ENCODE data around the gene INA.
"Not testable (repeated sequence)": the region's sequence is repeated elsewhere in the genome, so short reads cannot be mapped to it uniquely, and the experiment has no call there.

The INA gene

GRCh38 chr10:103276896-103277712 lies at the start of gene INA:
Gene INA (plus strand): TSS chr10:103277138. CDS start chr10:103277212, 74 bp downstream.
- DNase-seq (ENCODE audit: low read depth) = no peak

- DNase-seq (ENCODE audit: low read depth) = no peak
Observed at GRCh38 chr10:103227416-103227815, 49.5 kb upstream of the INA start.

GRCh38 chr10:103231047-103231551 lies 45.8 kb upstream of the INA start:
- no peak for DNase-seq (ENCODE audit: low read depth)

- no peak for DNase-seq (ENCODE audit: low read depth)
Observed at GRCh38 chr10:103232131-103232673, 44.7 kb upstream of the INA start.

GRCh38 chr10:103232772-103233488 lies 44.0 kb upstream of the INA start:
- DNase-seq (ENCODE audit: low read depth) = no peak

DNA sequence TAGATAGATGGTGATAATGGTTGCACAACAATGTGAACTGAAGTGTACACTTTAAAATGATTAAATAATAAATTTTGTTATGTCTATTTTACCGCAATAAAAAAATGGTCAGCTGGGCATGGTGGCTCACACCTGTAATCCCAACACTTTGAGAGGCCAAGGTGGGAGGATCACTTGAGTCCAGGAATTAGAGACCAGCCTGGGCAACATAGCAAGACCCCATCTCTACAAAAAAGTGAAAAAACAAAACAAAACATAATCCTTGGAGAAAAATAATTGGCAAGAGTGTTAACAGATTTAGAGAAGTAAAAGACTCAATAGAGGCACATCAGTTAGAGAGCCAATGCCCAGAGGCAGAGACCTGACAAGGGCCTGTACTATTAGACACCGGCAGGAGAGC lies 41.2 kb upstream of the INA start:
- DNase-seq (ENCODE audit: low read depth) = no peak

GRCh38 chr10:103238506-103239252 lies 38.3 kb upstream of the INA start:
- no peak for DNase-seq (ENCODE audit: low read depth)

- DNase-seq (ENCODE audit: low read depth) = no peak
Observed at GRCh38 chr10:103241262-103242011, 35.5 kb upstream of the INA start.

GRCh38 chr10:103244666-103245271 lies 32.2 kb upstream of the INA start:
- peak; percentile 42 for DNase-seq (ENCODE audit: low read depth)

DNA sequence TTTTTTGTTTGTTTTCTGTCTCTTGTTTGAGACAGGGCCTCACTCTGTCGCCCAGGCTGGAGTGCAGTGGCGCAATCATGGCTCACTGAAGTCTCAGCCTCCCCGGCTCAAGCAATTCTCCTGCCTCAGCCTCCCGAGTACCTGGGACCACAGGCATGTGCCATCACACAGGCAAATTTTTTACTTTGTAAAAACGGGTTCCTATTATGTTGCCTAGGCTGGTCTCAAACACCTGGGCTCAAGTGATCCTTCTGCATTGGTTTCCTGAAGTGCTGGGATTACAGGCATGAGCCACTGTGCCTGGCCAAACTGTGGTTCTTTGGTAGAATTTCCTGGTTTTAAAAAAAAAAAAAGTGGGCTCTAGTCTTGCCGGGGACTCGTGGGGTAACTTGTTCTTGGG lies 31.4 kb upstream of the INA start, which contains the start of gene RPEL1:
Gene RPEL1, plus strand, starts transcription at position 301 of the 400 bp plus-strand sequence. CDS start 110 bp downstream, outside the sequence.
- DNase-seq (ENCODE audit: low read depth) = not testable (repeated sequence)

DNA sequence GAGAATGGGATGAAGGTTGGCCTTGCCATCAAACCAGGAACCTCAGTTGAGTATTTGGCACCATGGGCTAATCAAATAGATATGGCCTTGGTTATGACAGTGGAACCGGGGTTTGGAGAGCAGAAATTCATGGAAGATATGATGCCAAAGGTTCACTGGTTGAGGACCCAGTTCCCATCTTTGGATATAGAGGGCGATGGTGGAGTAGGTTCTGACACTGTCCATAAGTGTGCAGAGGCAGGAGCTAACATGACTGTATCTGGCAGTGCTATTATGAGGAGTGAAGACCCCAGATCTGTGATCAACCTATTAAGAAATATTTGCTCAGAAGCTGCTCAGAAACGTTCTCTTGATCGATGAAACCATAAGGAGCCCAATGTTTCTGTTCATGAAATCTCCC lies 30.6 kb upstream of the INA start:
- DNase-seq (ENCODE audit: low read depth) = no peak

DNA sequence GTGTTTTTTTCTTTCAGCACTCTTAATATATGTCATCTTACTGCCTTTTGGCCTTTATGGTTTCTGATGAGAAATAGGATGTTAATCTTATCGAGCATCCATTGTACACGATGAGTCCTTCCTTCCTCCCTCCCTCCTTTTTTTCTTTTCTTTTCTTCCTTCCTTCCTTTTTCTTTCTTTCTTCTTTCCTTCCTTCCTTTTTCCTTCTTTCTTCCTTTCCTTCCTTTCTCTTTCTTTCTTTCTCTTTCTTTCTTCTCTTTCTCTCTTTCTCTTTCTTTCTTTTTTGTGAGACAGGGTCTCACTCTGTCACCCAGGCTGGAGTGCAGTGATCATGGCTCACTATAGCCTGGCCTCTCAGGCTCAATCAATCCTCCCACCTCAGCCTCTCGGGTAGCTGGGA lies 22.8 kb upstream of the INA start:
- DNase-seq (ENCODE audit: low read depth) = no peak

DNA sequence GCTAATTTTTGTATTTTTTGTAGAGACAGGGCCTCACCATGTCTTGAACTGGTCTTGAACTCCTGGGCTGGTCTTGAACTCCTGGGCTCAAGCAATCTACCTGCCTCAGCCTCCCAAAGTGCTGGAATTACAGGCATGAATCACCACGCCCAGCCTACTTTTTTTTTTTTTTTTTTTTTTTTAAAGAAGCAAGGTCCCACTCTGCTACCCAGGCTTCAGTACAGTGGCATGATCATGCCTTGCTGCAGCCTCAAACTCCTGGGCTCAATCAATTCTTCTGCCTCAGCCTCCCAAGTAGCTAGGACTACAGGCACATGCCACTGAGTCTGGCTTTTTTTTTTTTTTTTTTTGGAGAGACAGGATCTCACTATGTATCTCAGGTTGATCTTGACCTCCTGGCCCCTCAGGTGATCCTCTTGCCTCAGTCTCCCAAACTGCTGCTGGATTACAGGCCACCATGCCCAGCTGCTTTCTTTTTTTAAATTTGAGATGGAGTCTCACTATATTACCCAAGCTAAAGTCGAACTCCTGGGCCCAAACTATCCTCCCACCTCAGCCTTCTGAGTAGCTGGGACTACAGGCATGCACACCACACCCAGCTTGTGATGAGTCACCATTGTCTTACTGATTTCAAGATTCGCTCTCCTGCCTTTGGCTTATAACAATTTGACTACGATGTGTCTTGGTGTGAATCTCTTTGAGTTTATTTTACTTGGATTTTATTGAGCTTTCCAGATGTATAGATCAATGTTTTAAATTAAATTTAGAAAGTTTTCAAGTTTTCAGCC lies 22.2 kb upstream of the INA start:
- DNase-seq (ENCODE audit: low read depth) = no peak

- no peak for DNase-seq (ENCODE audit: low read depth)
Observed at GRCh38 chr10:103256613-103257012, 20.3 kb upstream of the INA start.

- DNase-seq (ENCODE audit: low read depth) = no peak
Observed at GRCh38 chr10:103257812-103258211, 19.1 kb upstream of the INA start.

GRCh38 chr10:103258928-103259327 lies 18.0 kb upstream of the INA start:
- DNase-seq (ENCODE audit: low read depth) = not testable (repeated sequence)

DNA sequence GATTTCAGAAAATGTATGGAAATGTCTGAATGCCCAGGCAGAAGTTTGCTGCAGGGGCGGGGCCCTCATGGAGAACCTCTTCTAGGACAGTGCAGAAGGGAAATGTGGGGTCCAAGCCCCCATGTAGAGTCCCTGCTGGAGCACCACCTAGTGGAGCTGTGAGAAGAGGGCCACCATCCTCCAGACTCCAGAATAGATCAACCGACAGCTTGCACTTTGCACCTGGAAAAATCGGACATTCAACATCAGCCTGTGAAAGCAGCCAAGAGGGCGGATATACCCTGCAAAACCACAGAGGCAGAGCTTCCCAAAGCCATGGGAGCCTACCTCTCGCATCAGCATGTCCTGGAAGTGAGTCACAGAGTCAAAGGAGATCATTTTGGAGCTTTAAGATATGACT lies 16.9 kb upstream of the INA start:
- no peak for DNase-seq (ENCODE audit: low read depth)

DNA sequence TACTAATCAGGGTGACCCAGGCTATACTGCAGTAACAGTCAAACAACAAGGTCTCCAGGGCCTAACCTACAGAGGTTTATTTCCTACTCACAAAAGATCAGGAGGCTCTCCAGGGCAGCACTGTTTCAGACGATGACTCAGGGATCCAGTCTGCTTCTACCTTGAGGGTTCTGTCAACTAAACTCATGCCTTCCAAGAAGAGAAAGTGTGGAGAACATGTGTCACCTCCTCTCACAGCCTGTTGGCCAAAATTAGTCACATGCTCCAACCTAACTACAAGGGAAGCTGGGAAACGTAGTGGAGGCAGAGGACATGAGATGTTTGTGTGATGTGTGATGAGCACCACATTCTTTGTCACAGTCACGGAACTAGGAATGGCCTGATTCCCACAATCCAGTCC lies 14.7 kb upstream of the INA start:
- no peak for DNase-seq (ENCODE audit: low read depth)

GRCh38 chr10:103265717-103266329 lies 11.1 kb upstream of the INA start:
- no peak for DNase-seq (ENCODE audit: low read depth)

- no peak for DNase-seq (ENCODE audit: low read depth)
Observed at GRCh38 chr10:103273041-103273441, 3.9 kb upstream of the INA start.
